SKM-1 (cell line): ENCODE measurements around the gene RCL1.
"Not testable (repeated sequence)": the region's sequence is repeated elsewhere in the genome, so short reads cannot be mapped to it uniquely, and the experiment has no call there.

Experiments
- DNase-seq: peaks from one replicate; lab custom pipeline; 2025; ENCODE audit not compliant: unreplicated experiment; lab: John Stamatoyannopoulos, UW

The RCL1 gene

GRCh38 chr9:4875559-4875958 lies 82.8 kb downstream of the RCL1 start:
- no peak for DNase-seq

GRCh38 chr9:4879115-4879558 lies 86.4 kb downstream of the RCL1 start:
- DNase-seq, result no peak

- DNase-seq, result no peak
Measured at GRCh38 chr9:4883326-4883873, 90.7 kb downstream of the RCL1 start.

DNA sequence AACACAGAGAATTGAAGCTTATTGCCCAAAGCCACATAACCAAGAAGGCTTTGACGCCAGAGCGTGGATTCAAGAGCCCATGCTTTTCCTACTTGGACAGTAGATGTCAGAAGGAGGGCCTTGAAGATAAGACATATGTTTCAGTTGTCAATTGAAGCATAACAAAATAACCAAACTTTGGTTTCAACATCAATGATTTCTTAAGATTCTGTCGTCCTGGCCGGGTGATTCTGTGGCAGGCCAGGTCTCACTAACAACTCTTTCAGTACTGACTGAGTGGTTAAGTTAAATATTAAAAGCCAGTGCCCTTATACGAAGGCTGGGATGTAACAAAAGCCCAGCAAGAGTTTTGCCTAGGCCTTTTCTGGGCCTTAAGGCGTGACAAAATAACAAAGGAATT lies 94.0 kb downstream of the RCL1 start:
- no peak for DNase-seq

- DNase-seq, result no peak
Measured at GRCh38 chr9:4887556-4887955, 94.8 kb downstream of the RCL1 start.

DNA sequence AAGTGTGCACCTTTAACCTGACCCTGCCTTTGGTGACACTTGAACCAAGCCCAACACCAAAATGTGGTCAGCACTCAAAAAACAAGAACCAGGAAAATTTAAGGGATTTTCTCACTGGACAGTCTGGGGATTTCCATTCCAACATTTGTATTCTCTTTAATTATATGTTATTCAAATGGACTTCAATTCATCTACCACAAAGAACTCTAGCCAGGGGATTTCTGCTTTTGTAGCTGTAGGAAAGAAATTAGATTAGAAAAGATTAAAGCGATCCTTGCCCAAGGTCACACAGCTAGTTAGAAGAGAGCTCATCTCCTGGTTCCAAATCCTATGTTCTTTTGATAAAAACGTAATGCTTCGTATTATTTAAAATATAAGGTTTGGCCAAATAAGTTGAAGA lies 97.5 kb downstream of the RCL1 start:
- DNase-seq, result no peak

DNA sequence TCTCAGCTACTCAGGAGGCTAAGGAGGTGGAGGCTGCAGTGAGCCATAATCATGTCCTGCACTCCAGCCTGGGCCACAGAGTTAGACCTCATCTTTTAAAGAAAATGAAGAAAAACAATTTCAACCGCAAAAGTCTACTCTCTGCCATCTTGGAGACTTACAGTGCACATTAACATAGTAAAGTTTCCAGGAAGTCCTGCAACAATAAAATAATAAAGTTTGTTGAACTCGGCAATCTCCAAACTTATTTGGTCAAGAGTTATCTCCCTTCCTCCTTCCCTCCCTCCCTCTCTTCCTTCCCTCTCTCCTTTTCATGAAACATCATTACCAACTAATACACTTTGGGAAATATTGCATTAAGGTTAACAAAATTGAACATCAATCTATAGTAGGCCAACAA lies 98.2 kb downstream of the RCL1 start:
- no peak for DNase-seq

DNA sequence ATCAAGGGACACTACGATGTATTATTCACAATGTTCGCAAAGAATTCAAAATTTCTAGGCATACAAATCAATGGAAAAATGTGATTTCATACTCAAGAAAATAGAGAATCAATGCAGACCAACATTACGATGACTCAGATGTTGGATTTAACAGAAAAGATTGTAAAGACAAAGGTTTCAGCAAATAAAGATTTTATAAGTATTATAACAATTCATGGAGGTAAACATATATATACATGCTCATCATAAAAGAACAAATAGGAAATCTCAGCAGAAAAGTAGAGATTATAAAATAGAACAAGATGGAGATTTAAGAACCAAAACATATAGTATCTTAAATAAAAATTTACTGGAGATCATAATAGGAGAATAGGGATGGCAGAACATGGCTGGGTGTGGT lies 98.9 kb downstream of the RCL1 start:
- no peak for DNase-seq

GRCh38 chr9:4892501-4893194 lies 99.9 kb downstream of the RCL1 start:
- DNase-seq, result no peak

DNA sequence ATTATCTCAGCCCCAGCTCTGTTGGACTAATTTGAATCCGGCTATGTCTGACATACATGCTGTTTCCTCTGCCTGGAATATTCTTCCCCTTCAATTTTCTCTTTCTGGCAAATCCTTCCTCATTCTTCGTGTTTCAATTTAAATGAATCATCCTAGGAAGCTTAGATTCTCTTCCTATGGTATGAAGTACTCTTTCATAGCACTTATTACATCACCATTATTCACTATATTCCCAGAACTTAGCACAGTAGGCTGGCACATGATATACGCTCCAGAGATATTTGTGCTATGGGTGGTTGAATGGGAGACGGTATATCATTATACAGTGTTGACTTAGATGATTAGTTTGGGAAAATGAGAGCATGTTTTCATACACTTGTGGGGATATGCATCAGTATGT lies 101.3 kb downstream of the RCL1 start:
- no peak for DNase-seq

GRCh38 chr9:4899853-4900252 lies 107.1 kb downstream of the RCL1 start:
- not testable (repeated sequence) for DNase-seq

- not testable (repeated sequence) for DNase-seq
Measured at GRCh38 chr9:4901401-4902134, 108.8 kb downstream of the RCL1 start.

- no peak for DNase-seq
Measured at GRCh38 chr9:4902135-4902475, 109.4 kb downstream of the RCL1 start.

DNA sequence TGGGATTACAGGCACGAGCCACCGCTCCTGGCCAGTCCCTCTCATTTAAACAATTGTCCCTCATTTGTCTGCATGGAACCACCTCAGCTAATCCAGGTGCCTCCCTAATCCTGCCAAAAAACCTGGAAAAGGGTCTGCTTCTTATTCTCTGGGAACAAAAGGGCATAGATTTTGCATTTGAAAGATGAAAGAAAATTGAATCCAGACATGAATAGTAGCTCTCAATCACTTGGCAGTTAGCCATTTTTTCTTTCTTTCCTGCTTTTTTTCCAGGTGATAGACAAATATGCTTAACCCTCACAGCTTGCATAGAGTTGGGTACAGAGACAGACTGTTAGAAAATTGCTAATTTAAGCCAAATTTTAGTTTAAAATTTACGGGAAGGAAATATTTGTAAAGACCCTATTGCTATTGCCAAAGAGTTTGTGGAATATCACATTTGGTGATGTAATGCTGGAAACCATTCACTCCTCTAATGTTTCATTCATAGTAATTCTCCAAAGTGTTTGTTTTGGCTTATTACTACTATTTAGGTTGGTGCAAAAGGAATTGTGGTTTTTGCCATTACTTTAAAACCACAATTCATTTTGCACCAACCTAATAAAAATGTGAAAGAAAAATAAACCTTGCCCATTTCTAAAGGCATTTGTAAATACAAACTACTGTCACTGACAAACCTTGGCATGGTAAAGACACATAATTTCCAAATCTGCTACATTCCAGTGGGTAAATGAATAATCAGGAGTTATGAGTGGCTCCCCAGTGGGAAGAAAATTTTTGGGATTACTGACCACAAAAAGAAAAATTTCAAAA lies 111.8 kb downstream of the RCL1 start:
- no peak for DNase-seq

GRCh38 chr9:4905135-4905490 lies 112.4 kb downstream of the RCL1 start:
- no peak for DNase-seq
